HFFc6 (cell line): ENCODE data around the gene RUNX1. TPM values are rescaled to one million over a fixed set of nuclear protein-coding genes. Genes with fewer than 3 reads are reported as not detected.

ENCODE experiments used
- DNase-seq: peaks from one replicate; pipeline ENCODE4 v3.0.0-alpha.2; 2018
- H3K27ac Mint-ChIP-seq: 2 replicates; pipeline ENCODE4 v1.8.0; 2020; ENCODE audit warnings: mild to moderate bottlenecking, mixed read lengths
- H3K27me3 Mint-ChIP-seq: 2 replicates; pipeline ENCODE4 v1.8.0; 2021; ENCODE audit warnings: mild to moderate bottlenecking, moderate library complexity, mixed read lengths; ENCODE audit not compliant: insufficient read depth
- H3K36me3 Mint-ChIP-seq: 2 replicates; pipeline ENCODE4 v1.8.0; 2021; ENCODE audit warnings: low read depth, mixed read lengths
- H3K4me1 Mint-ChIP-seq: 2 replicates; pipeline ENCODE4 v1.8.0; 2020; ENCODE audit warnings: low read depth, mixed read lengths
- H3K4me3 Mint-ChIP-seq: 2 replicates; pipeline ENCODE4 v1.8.0; 2020; ENCODE audit warnings: mild to moderate bottlenecking, moderate library complexity, mixed read lengths
- H3K9me3 Mint-ChIP-seq: 2 replicates; pipeline ENCODE4 v1.8.0; 2020; ENCODE audit warnings: mild to moderate bottlenecking, mixed read lengths
- total RNA-seq, 6 experiments: library from RNA; stranded (reverse); fragmentation: NEBNext Ultra II Directional; extraction: Animal tissue kit (Norgen Biotek cat#: 25700); gene quantifications; 2 replicates in 1 of 6; 3 replicates in 5 of 6; pipeline ENCODE4 v1.2.3, GENCODE V29; 2021
- TF ChIP-seq, protein P1 (sequence below): fragments of 200-600 bp; sonication (generic); IDR thresholded peaks from 2 replicates; pipeline ENCODE4 v1.5.0; 2021; ENCODE audit warnings: antibody characterized with exemption, mild to moderate bottlenecking

Gene RUNX1
- total RNA-seq, 6 experiments from 2014 or later: 57.4 to 78.9 (median 61.3) TPM

DNA sequence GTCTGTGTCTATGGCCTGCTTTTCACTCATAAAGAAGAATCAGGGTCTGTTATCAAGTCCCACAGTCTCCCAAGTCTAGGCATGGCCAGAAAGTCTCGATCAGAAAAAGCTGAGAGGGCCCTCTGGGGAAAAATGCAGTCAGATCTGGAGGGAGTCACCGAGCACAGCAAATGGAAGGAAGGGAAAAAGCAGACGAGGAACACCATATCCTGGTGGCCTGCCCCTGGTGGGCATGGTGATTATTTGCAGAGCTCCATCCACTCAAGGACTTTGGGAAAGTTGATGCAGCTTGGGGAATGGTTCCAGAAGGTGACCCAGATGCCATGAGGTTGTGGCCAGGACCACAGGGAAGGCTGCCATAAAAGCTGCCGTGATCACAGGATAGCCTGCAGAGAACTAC lies 191.2 kb downstream of the RUNX1 start:
- Mint-ChIP-seq H3K9me3 (no peaks in the 10 kb centered on the region), H3K27me3 (peaks cover 19% of the 10 kb centered on the region; the same call in 1 of the 2 replicates), H3K4me3 (no peak overlapping the region), H3K27ac (peak overlapping the region; percentile 72), H3K36me3 (peaks cover 81% of the 10 kb centered on the region), H3K4me1 (peaks cover 52% of the 10 kb centered on the region)
- TF ChIP-seq, protein P1, sequence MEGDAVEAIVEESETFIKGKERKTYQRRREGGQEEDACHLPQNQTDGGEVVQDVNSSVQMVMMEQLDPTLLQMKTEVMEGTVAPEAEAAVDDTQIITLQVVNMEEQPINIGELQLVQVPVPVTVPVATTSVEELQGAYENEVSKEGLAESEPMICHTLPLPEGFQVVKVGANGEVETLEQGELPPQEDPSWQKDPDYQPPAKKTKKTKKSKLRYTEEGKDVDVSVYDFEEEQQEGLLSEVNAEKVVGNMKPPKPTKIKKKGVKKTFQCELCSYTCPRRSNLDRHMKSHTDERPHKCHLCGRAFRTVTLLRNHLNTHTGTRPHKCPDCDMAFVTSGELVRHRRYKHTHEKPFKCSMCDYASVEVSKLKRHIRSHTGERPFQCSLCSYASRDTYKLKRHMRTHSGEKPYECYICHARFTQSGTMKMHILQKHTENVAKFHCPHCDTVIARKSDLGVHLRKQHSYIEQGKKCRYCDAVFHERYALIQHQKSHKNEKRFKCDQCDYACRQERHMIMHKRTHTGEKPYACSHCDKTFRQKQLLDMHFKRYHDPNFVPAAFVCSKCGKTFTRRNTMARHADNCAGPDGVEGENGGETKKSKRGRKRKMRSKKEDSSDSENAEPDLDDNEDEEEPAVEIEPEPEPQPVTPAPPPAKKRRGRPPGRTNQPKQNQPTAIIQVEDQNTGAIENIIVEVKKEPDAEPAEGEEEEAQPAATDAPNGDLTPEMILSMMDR: peak; percentile 63
- no peak for DNase-seq

DNA sequence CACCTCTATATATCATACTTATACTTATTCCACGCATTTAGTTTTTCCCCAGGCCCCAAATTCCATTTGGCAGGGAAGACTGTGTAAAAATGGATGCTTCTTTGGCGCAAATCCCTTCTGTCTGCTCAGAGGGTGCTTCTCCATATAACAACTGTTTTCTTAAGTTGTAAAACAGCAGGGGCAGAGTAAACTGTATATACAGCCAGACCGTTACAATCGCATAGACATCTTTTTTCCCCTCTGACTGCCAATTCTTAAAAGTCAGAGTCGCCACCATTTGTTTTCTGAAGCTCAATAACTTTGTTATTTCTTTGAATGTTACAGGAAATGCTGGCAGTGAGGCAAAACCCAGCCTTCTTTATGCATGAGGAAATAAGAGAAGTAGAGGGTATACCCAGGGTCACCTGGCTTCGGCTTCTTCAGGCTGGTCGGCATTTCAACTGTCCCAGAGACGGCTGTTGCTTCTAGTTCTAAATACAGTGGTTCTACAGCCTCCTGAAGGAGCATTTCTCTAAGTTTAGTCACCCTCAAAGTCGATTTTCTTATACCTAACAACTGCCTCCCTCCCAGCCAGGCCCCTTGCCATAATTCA lies 191.9 kb downstream of the RUNX1 start:
- no peak overlapping the region for H3K4me3 Mint-ChIP-seq
- H3K27me3 Mint-ChIP-seq: peaks cover 19% of the 10 kb centered on the region; the same call in 1 of the 2 replicates
- peaks cover 52% of the 10 kb centered on the region for H3K4me1 Mint-ChIP-seq
- H3K9me3 Mint-ChIP-seq: no peaks in the 10 kb centered on the region
- peaks cover 74% of the 10 kb centered on the region for H3K36me3 Mint-ChIP-seq
- TF ChIP-seq, protein P1: no peak
- no peak for DNase-seq
- H3K27ac Mint-ChIP-seq: peak overlapping the region; percentile 72

DNA sequence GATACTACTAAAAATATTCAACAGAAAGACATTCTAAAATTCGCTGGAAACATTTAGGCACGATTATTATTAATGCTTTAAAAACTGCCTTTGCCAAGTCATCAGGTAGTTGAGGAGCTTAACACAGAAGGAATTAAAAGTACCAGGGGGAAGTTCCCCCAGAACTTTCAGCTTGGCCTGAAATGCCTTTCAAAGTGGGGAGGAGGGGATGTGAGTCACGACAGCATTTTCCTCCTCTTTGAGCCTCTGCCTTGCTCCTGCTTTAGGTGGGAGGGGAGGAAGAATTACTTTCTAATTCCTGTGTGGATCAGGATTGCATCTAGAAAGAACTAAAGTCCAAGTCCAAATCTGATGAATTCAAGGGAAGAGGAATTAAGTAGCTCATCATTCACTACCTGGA lies 196.7 kb downstream of the RUNX1 start:
- peaks cover 48% of the 10 kb centered on the region for H3K36me3 Mint-ChIP-seq
- TF ChIP-seq, protein P1: no peak
- peak overlapping the region; percentile 70 for H3K27ac Mint-ChIP-seq
- H3K9me3 Mint-ChIP-seq: no peaks in the 10 kb centered on the region
- H3K27me3 Mint-ChIP-seq: peaks cover 6% of the 10 kb centered on the region; the same call in 1 of the 2 replicates
- H3K4me3 Mint-ChIP-seq: no peak overlapping the region
- no peak for DNase-seq
- H3K4me1 Mint-ChIP-seq: peaks cover 23% of the 10 kb centered on the region

DNA sequence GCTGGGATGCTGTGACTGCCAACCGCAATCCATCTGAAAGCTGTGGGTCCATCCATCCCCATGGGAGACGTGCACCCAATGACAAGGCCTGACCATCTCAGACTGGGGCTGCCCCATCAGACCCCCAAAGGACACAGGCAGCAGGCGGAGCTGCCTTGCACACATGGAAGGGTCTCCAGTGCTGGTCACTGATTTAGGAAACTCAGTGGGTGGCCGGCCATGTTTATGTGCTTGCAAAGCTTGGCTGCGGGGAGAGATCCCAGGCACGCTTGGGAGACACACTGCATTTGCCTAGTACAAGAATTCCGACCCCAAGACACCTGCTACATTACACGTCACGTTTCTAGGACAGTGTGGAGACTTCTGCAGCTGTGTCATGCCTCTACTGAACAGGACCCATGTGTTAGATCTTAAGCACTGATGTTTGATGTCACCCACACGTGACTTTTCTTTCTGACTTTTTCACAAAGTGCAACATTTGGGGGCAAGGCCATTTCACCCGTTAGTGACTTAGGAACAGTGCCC lies 198.9 kb downstream of the RUNX1 start:
- H3K27me3 Mint-ChIP-seq: peaks cover 5% of the 10 kb centered on the region; the same call in 1 of the 2 replicates
- peaks cover 45% of the 10 kb centered on the region for H3K4me1 Mint-ChIP-seq
- H3K4me3 Mint-ChIP-seq: no peak overlapping the region
- H3K36me3 Mint-ChIP-seq: peaks cover 45% of the 10 kb centered on the region
- peak overlapping the region; percentile 38; the same call in 1 of the 2 replicates for H3K27ac Mint-ChIP-seq
- no peak for DNase-seq
- TF ChIP-seq, protein P1: no peak
- H3K9me3 Mint-ChIP-seq: no peaks in the 10 kb centered on the region

DNA sequence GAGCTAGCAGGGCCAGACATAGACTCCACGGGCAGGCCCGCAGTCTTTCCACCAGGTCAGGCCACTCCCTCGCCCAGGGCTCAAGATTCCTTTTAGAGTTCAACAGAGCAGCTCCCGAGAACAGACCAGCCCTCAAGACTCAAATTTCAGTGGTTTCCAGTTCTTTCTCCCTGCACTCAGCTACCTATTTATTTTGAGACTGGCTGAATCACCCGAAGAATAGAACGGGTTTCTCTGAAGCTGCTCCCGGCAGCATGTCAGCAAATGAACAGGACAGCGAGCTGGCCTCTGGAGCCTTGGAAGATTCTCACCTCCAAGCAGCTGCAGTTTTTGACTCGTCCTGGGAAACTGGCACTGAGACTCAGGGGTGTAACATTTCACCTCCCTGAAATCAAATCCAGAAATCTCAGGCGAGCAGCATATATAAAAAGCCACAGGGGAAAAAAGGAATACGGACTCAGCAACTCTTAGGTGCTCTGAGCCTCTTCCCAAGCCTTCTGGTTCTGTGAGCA lies 202.4 kb downstream of the RUNX1 start:
- Mint-ChIP-seq H3K9me3 (no peaks in the 10 kb centered on the region), H3K27ac (peak overlapping the region; percentile 85), H3K4me3 (peak overlapping the region; percentile 62), H3K36me3 (peaks cover 53% of the 10 kb centered on the region), H3K27me3 (peaks cover 7% of the 10 kb centered on the region), H3K4me1 (peaks cover 59% of the 10 kb centered on the region)
- peak; percentile 61 for DNase-seq
- TF ChIP-seq, protein P1: no peak
